HepG2 (cell line): ENCODE measurements around the gene COBL. TPM values are rescaled to one million over a fixed set of nuclear protein-coding genes. Genes with fewer than 3 reads are reported as not detected.

ENCODE experiments used
- ATAC-seq: fragments of 200-7000 bp; cut with Tn5 transposase; 3 replicates; pipeline ENCODE4 v1.9.1; 2020; ENCODE audit warnings: mild to moderate bottlenecking, moderate library complexity
- BruUV-seq: library from RNA; stranded (reverse); fragments of 400-500 nt; replicated peaks from 2 replicates; lab custom pipeline; 2021; lab: Mats Ljungman, UMichigan
- CTCF ChIA-PET: fragments of 300-600 bp; formaldehyde crosslinking; extraction: SDS; loops from one replicate; lab custom pipeline; 2021; ENCODE audit warnings: low total read pairs, inconsistent platforms, low intra/inter-chr PET ratio; lab: Yijun Ruan, JAX
- POLR2A ChIA-PET: fragments of 350-600 bp; sonication (Branson Sonifier 250); formaldehyde crosslinking; loops from one replicate; lab custom pipeline; 2020; ENCODE audit warnings: antibody characterized with exemption, inconsistent platforms; lab: Yijun Ruan, JAX
- DNase-seq: peaks from one replicate; pipeline ENCODE4 v3.0.0-alpha.2; 2015; ENCODE audit warnings: low spot score
- FAIRE-seq: peaks from 3 replicates; lab custom pipeline; 2011; peaks lifted over from hg19 to GRCh38; lab: Jason Lieb, UNC
- H2AFZ ChIP-seq: one replicate; pipeline ENCODE4 v1.6.1; 2011; ENCODE audit warnings: low read length, inconsistent platforms
- H3K27ac ChIP-seq: fragments of 300-600 bp; 3 replicates; pipeline ENCODE4 v1.8.0; 2011; ENCODE audit warnings: mixed run types, mild to moderate bottlenecking, mixed read lengths, low read length, inconsistent platforms; ENCODE audit not compliant: insufficient read depth; ENCODE audit errors: extremely low read length
- H3K27me3 ChIP-seq, 2 experiments: fragments of 200-600 bp in 1 of 2; 2 replicates in 1 of 2; 3 replicates in 1 of 2; pipeline versions ENCODE4 v1.6.0 to v1.8.0; 2011; ENCODE audit warnings: low read length in 2 of 2, mild to moderate bottlenecking in 2 of 2, moderate library complexity in 2 of 2, inconsistent platforms in 1 of 2; ENCODE audit not compliant: insufficient read depth in 2 of 2, control insufficient read depth in 1 of 2
- H3K36me3 ChIP-seq, 2 experiments: fragments of 200-600 bp in 1 of 2; replicated peaks in 1 of 2; 2 replicates in 1 of 2; 3 replicates in 1 of 2; pipeline versions ENCODE4 v1.5.1 to v1.8.0; 2011; ENCODE audit warnings: low read length in 2 of 2, inconsistent platforms in 1 of 2; ENCODE audit not compliant: insufficient read depth in 2 of 2, control insufficient read depth in 1 of 2
- H3K4me1 ChIP-seq: 2 replicates; pipeline ENCODE4 v1.5.1; 2012; ENCODE audit warnings: low read length, inconsistent platforms; ENCODE audit not compliant: insufficient read depth
- H3K4me2 ChIP-seq: 2 replicates; pipeline ENCODE4 v1.6.0; 2011; ENCODE audit warnings: low read depth, low read length, inconsistent platforms
- H3K4me3 ChIP-seq, 3 experiments: fragments of 200-600 bp in 1 of 3; sonication (generic), shearing (Covaris generic) in 1 of 3; replicated peaks in 1 of 3; 2 replicates each; pipeline ENCODE4 v1.5.1; 2011 to 2016; ENCODE audit warnings: low read length in 3 of 3, inconsistent platforms in 2 of 3, low read depth in 2 of 3, mild to moderate bottlenecking in 2 of 3, control low read depth in 1 of 3, mixed read lengths in 1 of 3; ENCODE audit not compliant: insufficient read depth in 1 of 3
- H3K79me2 ChIP-seq: one replicate; pipeline ENCODE4 v1.6.1; 2011; ENCODE audit warnings: low read length, inconsistent platforms; ENCODE audit not compliant: insufficient read depth
- H3K9ac ChIP-seq: 2 replicates; pipeline ENCODE4 v1.6.0; 2011; ENCODE audit warnings: mild to moderate bottlenecking, low read depth, low read length, inconsistent platforms; ENCODE audit not compliant: insufficient read depth
- H3K9me3 ChIP-seq: 2 replicates; pipeline ENCODE4 v1.5.1; 2012; ENCODE audit warnings: mild to moderate bottlenecking, low read length
- H4K20me1 ChIP-seq: 2 replicates; pipeline ENCODE4 v1.6.0; 2011; ENCODE audit warnings: inconsistent platforms, mild to moderate bottlenecking, low read length, moderate library complexity; ENCODE audit not compliant: insufficient read depth
- DMAP1 ChIP-seq: IDR thresholded peaks from 2 replicates; pipeline ENCODE4 v1.6.1; 2016
- GTF2F1 ChIP-seq: fragments of 150-350 bp; IDR thresholded peaks from 2 replicates; pipeline ENCODE4 v1.6.1; 2014; ENCODE audit warnings: low read length
- HES4 ChIP-seq: sonication (generic); formaldehyde crosslinking; IDR thresholded peaks from 2 replicates; pipeline ENCODE4 v1.9.0; 2021; ENCODE audit warnings: mild to moderate bottlenecking, missing genetic modification reagents, borderline replicate concordance
- HMGA1 ChIP-seq: sonication (generic); formaldehyde crosslinking; conservative IDR thresholded peaks from 2 replicates; pipeline ENCODE4 v1.4.0; 2020; ENCODE audit warnings: missing genetic modification reagents
- NFIC ChIP-seq: IDR thresholded peaks from 2 replicates; pipeline ENCODE4 v1.6.1; 2012; ENCODE audit warnings: mild to moderate bottlenecking, low read length, inconsistent platforms
- NR0B2 ChIP-seq: sonication (generic); formaldehyde crosslinking; IDR thresholded peaks from 2 replicates; pipeline ENCODE4 v1.4.0; 2020; ENCODE audit warnings: mild to moderate bottlenecking, missing genetic modification reagents
- PAF1 ChIP-seq: IDR thresholded peaks from 2 replicates; pipeline ENCODE4 v1.6.1; 2016; ENCODE audit warnings: missing genetic modification reagents, missing compliant biosample characterization
- PHF20 ChIP-seq: sonication (generic); formaldehyde crosslinking; IDR thresholded peaks from 2 replicates; pipeline ENCODE4 v1.5.0; 2020; ENCODE audit warnings: mild to moderate bottlenecking, missing genetic modification reagents
- RORA ChIP-seq: sonication (generic); formaldehyde crosslinking; IDR thresholded peaks from 2 replicates; pipeline ENCODE4 v1.5.0; 2020; ENCODE audit warnings: mild to moderate bottlenecking, missing genetic modification reagents, moderate library complexity
- SMAD9 ChIP-seq: sonication (generic); formaldehyde crosslinking; IDR thresholded peaks from 2 replicates; pipeline ENCODE4 v1.5.1; 2020; ENCODE audit warnings: mild to moderate bottlenecking, missing genetic modification reagents
- STAG1 ChIP-seq: sonication (generic); formaldehyde crosslinking; IDR thresholded peaks from 2 replicates; pipeline ENCODE4 v1.4.0; 2020; ENCODE audit warnings: missing genetic modification reagents
- ZBTB2 ChIP-seq: sonication (generic); formaldehyde crosslinking; IDR thresholded peaks from 2 replicates; pipeline ENCODE4 v1.8.0; 2022; ENCODE audit warnings: low read depth, missing genetic modification reagents
- ZNF136 ChIP-seq: sonication (generic); formaldehyde crosslinking; IDR thresholded peaks from 2 replicates; pipeline ENCODE4 v1.8.1; 2022; ENCODE audit warnings: low read depth, mild to moderate bottlenecking, moderate library complexity, missing genetic modification reagents
- ZNF230 ChIP-seq: sonication (generic); formaldehyde crosslinking; IDR thresholded peaks from 2 replicates; pipeline ENCODE4 v1.4.0; 2020; ENCODE audit warnings: mild to moderate bottlenecking, missing genetic modification reagents
- ZNF234 ChIP-seq: sonication (generic); formaldehyde crosslinking; conservative IDR thresholded peaks from 2 replicates; pipeline ENCODE4 v1.5.1; 2020; ENCODE audit warnings: mild to moderate bottlenecking, missing genetic modification reagents
- ZNF550 ChIP-seq: sonication (generic); formaldehyde crosslinking; IDR thresholded peaks from 2 replicates; pipeline ENCODE4 v1.4.0; 2020; ENCODE audit warnings: mild to moderate bottlenecking, missing genetic modification reagents, borderline replicate concordance
- ZNF660 ChIP-seq: sonication (generic); formaldehyde crosslinking; IDR thresholded peaks from 2 replicates; pipeline ENCODE4 v1.5.1; 2020; ENCODE audit warnings: mild to moderate bottlenecking, low read depth, missing genetic modification reagents, borderline replicate concordance
- ZNF704 ChIP-seq: sonication (generic); formaldehyde crosslinking; IDR thresholded peaks from 2 replicates; pipeline ENCODE4 v1.8.1; 2023; ENCODE audit warnings: mild to moderate bottlenecking, inconsistent platforms, moderate library complexity, missing genetic modification reagents, borderline replicate concordance
- WGBS: methylation state at CpG from one replicate; pipeline ENCODE4 v1.1.6; 2017; ENCODE audit warnings: low lambda C conversion rate; 5-methylcytosine and 5-hydroxymethylcytosine counted together
- in situ Hi-C: cut with HindIII; loops from 2 replicates; pipeline ENCODE4 v1.10.0; 2017; ENCODE audit warnings: low pct_unique_long_range_greater_than_20kb; ENCODE audit not compliant: extremely low pct_ligation_motif_present
- intact Hi-C: fragments of 100-400 bp; cut with micrococcal nuclease; formaldehyde crosslinking; loops from one replicate; pipeline ENCODE4 v1.10.0; 2022; ENCODE audit not compliant: unreplicated experiment
- polyA plus RNA-seq, 8 experiments: library from polyadenylated mRNA; depleted of rRNA in 3 of 8; stranded (reverse) in 7 of 8; unstranded in 1 of 8; fragments of >200 nt; fragmentation: Illumina TruSeq in 4 of 8; extraction: Trizol in 4 of 8; gene quantifications; 2 replicates each; pipeline versions ENCODE4 v1.2.1 to v1.2.3, GENCODE V29; 2011 to 2016; ENCODE audit warnings: low read depth in 4 of 8, missing spikeins in 1 of 8, mixed read lengths in 1 of 8; ENCODE audit not compliant: insufficient read depth in 1 of 8
- total RNA-seq, 5 experiments: library from RNA; depleted of rRNA; stranded (reverse); fragments of >200 nt; fragmentation: Illumina TruSeq; extraction: Trizol; gene quantifications; 2 replicates each; pipeline ENCODE4 v1.2.3, GENCODE V29; 2016; ENCODE audit warnings: low read depth in 1 of 5

Gene COBL
- total and polyA plus RNA-seq, 2 of the 13 experiments (the other 11 are each of a cell fraction or from before 2014, with no cell fraction given): 3.8 to 4.9 TPM

- Histone ChIP-seq H3K27ac (no peak overlapping the region), H2AFZ (no peak overlapping the region), H3K4me3 (no peak overlapping the region), H3K79me2 (no peaks in the 10 kb centered on the region), H3K36me3 (no peaks in the 10 kb centered on the region)
- intact Hi-C loops: no loop called here
- BruUV-seq: no TSS peak
- no peak for ATAC-seq
- no peak for FAIRE-seq
- in situ Hi-C loops: no loop called here
- no peak for DNase-seq
- no peak for TF ChIP-seq ZNF136 (CRISPR knock-in tag)
- no peak for TF ChIP-seq STAG1
- no peak for TF ChIP-seq HES4 (CRISPR knock-in tag)
- TF ChIP-seq PAF1 (CRISPR knock-in tag): no peak
- TF ChIP-seq NFIC: no peak
- TF ChIP-seq HMGA1 (CRISPR knock-in tag): no peak
- no peak for TF ChIP-seq SMAD9
- TF ChIP-seq ZNF550 (CRISPR knock-in tag): no peak
- no peak for TF ChIP-seq ZNF660 (CRISPR knock-in tag)
- no peak for TF ChIP-seq GTF2F1
- no peak for TF ChIP-seq ZNF704 (CRISPR knock-in tag)
- no peak for TF ChIP-seq NR0B2 (CRISPR knock-in tag)
- TF ChIP-seq DMAP1 (CRISPR knock-in tag): no peak
- no peak for TF ChIP-seq RORA (CRISPR knock-in tag)
- TF ChIP-seq ZNF230: no peak
- TF ChIP-seq ZBTB2 (CRISPR knock-in tag): no peak
- no peak for TF ChIP-seq ZNF234 (CRISPR knock-in tag)
- TF ChIP-seq PHF20: no peak
- TF ChIP-seq, all 625 proteins: peak for 0
- no peak overlapping the region for H3K4me2 ChIP-seq
- no peaks in the 10 kb centered on the region for H4K20me1 ChIP-seq
- H3K9ac ChIP-seq: no peak overlapping the region
- POLR2A ChIA-PET: no interaction called here
- H3K9me3 ChIP-seq: no peaks in the 10 kb centered on the region
- H3K27me3 ChIP-seq: peaks cover 2 to 19% of the 10 kb centered on the region in 2 experiments; a peak in 2 of 5 replicates
- H3K4me1 ChIP-seq: peaks cover 15% of the 10 kb centered on the region; the same call in 1 of the 2 replicates
- CTCF ChIA-PET: no interaction called here
- 59% methylated on average over 21 of the region's 21 CpGs for WGBS
These were observed 308.8 kb downstream of the COBL start for GRCh38 chr7:51007551-51008505.
